ENCODE measurements around the gene KRT83.

Gene KRT83

GRCh38 chr12:52275686-52276085, 45.5 kb downstream of the KRT83 start:
- H3K4me3 ChIP-seq (replicated peaks in 1 of 2; ENCODE audit: low read depth in 2 of 2, low read length in 2 of 2), result no peak overlapping the region
- no peak for DNase-seq (ENCODE audit: low read depth in 2 of 2)
- TF ChIP-seq CTCF (IDR thresholded peaks at IDR 0.05; ENCODE audit: low read depth, low read length), result no peak

GRCh38 chr12:52274521-52275120, 46.6 kb downstream of the KRT83 start, which contains the start of gene KRT86:
TSS of gene KRT86 (plus strand) at chr12:52274645. CDS start at chr12:52301917, 27,272 bp downstream.
- no peak within 1 kb of the TSS for H3K4me3 ChIP-seq (replicated peaks in 1 of 2; ENCODE audit: low read depth in 2 of 2, low read length in 2 of 2)
- TF ChIP-seq CTCF (IDR thresholded peaks at IDR 0.05; ENCODE audit: low read depth, low read length), result no peak
- DNase-seq (ENCODE audit: low read depth in 2 of 2), result no peak

GRCh38 chr12:52271158-52271557, 50.0 kb downstream of the KRT83 start:
- DNase-seq (ENCODE audit: low read depth in 2 of 2), result peak; percentile 35 to 68
- no peak overlapping the region for H3K4me3 ChIP-seq (replicated peaks in 1 of 2; ENCODE audit: low read depth in 2 of 2, low read length in 2 of 2)
- TF ChIP-seq CTCF (IDR thresholded peaks at IDR 0.05; ENCODE audit: low read depth, low read length), result no peak

- DNase-seq (ENCODE audit: low read depth in 2 of 2), result no peak
- H3K4me3 ChIP-seq (replicated peaks in 1 of 2; ENCODE audit: low read depth in 2 of 2, low read length in 2 of 2), result no peak overlapping the region
These were observed 50.6 kb downstream of the KRT83 start for GRCh38 chr12:52270541-52271070.

GRCh38 chr12:52268212-52268611, 53.0 kb downstream of the KRT83 start:
- TF ChIP-seq CTCF (IDR thresholded peaks at IDR 0.05; ENCODE audit: low read depth, low read length), result no peak
- H3K4me3 ChIP-seq (replicated peaks in 1 of 2; ENCODE audit: low read depth in 2 of 2, low read length in 2 of 2), result no peak overlapping the region
- peak in 1 of 2 donors; percentile 31 for DNase-seq (ENCODE audit: low read depth in 2 of 2)

More at GRCh38 chr12:52270541-52271070, 50.6 kb downstream of the KRT83 start:
- no peak for TF ChIP-seq CTCF (IDR thresholded peaks at IDR 0.05; ENCODE audit: low read depth, low read length)

GRCh38 chr12:52267699-52268098, 53.5 kb downstream of the KRT83 start:
- DNase-seq (ENCODE audit: low read depth in 2 of 2), result no peak
- no peak for TF ChIP-seq CTCF (IDR thresholded peaks at IDR 0.05; ENCODE audit: low read depth, low read length)
- no peak overlapping the region for H3K4me3 ChIP-seq (replicated peaks in 1 of 2; ENCODE audit: low read depth in 2 of 2, low read length in 2 of 2)

Data from cardiac fibroblast (primary cell).